ENCODE data around the gene ALG2. TPM values are rescaled to one million over a fixed set of nuclear protein-coding genes. Genes with fewer than 3 reads are reported as not detected.

The ALG2 gene
- total and polyA plus RNA-seq, 2 of the 4 experiments (the other 2 are of a cell fraction) = 36.4 to 38.4 TPM

GRCh38 chr9:99177576-99178366 lies 44.0 kb downstream of the ALG2 start:
- ATAC-seq (ENCODE audit: low read depth) (no peak), DNase-seq (no peak)
- Histone ChIP-seq H2BK5ac (ENCODE audit: low read depth, low read length, poor library complexity, severe bottlenecking) (no peak overlapping the region), H3K9me1 (ENCODE audit: insufficient read depth, low read length) (peaks cover 2% of the 10 kb centered on the region; the same call in 1 of the 2 replicates), H3K18ac (ENCODE audit: low read depth, low read length) (no peak overlapping the region), H4K20me1 (ENCODE audit: insufficient read depth, low read length) (no peaks in the 10 kb centered on the region), H3K4me3 (ENCODE audit: insufficient read depth, low read depth, low read length) (no peak overlapping the region), H3K4ac (ENCODE audit: low read depth, low read length) (no peak overlapping the region), H4K8ac (ENCODE audit: low read depth in 2 of 2, low read length in 2 of 2) (no peak overlapping the region), H4K91ac (ENCODE audit: insufficient read depth, low read depth, low read length) (no peak overlapping the region), H2AK5ac (ENCODE audit: low read depth, low read length) (no peak overlapping the region), H3K9ac (ENCODE audit: low read depth, low read length) (no peak overlapping the region), H3K27ac (ENCODE audit: insufficient read depth, low read length) (no peak overlapping the region), H4K5ac (ENCODE audit: low read depth, low read length) (no peak overlapping the region), H3K4me1 (ENCODE audit: control insufficient read depth, insufficient read depth, low read length) (peaks cover 9% of the 10 kb centered on the region), H3K36me3 (ENCODE audit: control insufficient read depth, insufficient read depth, low read length) (no peaks in the 10 kb centered on the region), H3K56ac (ENCODE audit: extremely low read depth, insufficient read depth, low read length) (no peak overlapping the region), H2AK9ac (replicated peaks; ENCODE audit: low read depth, low read length, poor library complexity) (no peak overlapping the region), H3K9me3 (ENCODE audit: control insufficient read depth, insufficient read depth, low read length) (no peaks in the 10 kb centered on the region), H2BK120ac (ENCODE audit: low read depth, low read length) (no peak overlapping the region), H2BK20ac (ENCODE audit: low read depth, low read length) (no peak overlapping the region), H2AFZ (replicated peaks; ENCODE audit: low read length, poor library complexity) (no peak overlapping the region), H3K14ac (replicated peaks; ENCODE audit: low read depth, low read length) (no peak overlapping the region), H3K4me2 (ENCODE audit: low read depth, low read length) (no peak overlapping the region), H3K79me1 (ENCODE audit: low read depth in 1 of 2, low read length in 2 of 2) (no peaks in the 10 kb centered on the region), H3K27me3 (ENCODE audit: control insufficient read depth, insufficient read depth, low read length) (no peaks in the 10 kb centered on the region), H2BK15ac (ENCODE audit: low read depth, low read length) (no peak overlapping the region), H3K23ac (ENCODE audit: low read depth, low read length) (no peak overlapping the region)
- ChIA-PET POLR2A (ENCODE audit: unreplicated experiment) (no interaction called here), CTCF (interaction anchor here (0.7 kb wide), 1 partner anchor 11 kb away, joined by 3 read pairs; no protein-coding TSS in a partner anchor)
- BruUV-seq (replicated peaks) = no TSS peak
- 100% methylated on average over 2 of the region's 8 CpGs; no CpG with 5 or more reads in 1 of the 2 experiments for WGBS, 2 experiments (ENCODE audit: extremely low coverage in 2 of 2, insufficient read length in 1 of 2)
- intact Hi-C loops (cut with micrococcal nuclease) (no loop called here), in situ Hi-C loops (cut with MboI; ENCODE audit: low sequenced_read_pairs) (loop anchor here (25.0 kb wide), 1 partner anchor 1410 kb away; the partner anchor contains the start of gene CAVIN4), dilution Hi-C loops (cut with HindIII; ENCODE audit: low sequenced_read_pairs, unreplicated experiment) (no loop called here)
- TF ChIP-seq NFE2L2 (IDR thresholded peaks at IDR 0.05; ENCODE audit: low read depth, low read length) (no peak), BHLHE40 (IDR thresholded peaks at IDR 0.05; ENCODE audit: low read depth, low read length) (no peak), MXI1 (IDR thresholded peaks at IDR 0.05; ENCODE audit: borderline replicate concordance, low read depth, low read length) (no peak), RCOR1 (IDR thresholded peaks at IDR 0.05; ENCODE audit: insufficient replicate concordance, low read length) (no peak), CTCF (conservative IDR thresholded peaks at IDR 0.05; ENCODE audit: low read depth, low read length) (no peak), FOS (IDR thresholded peaks at IDR 0.05; ENCODE audit: low read depth, low read length) (no peak), POLR2A (IDR thresholded peaks at IDR 0.05; ENCODE audit: low read depth, low read length) (no peak), SMC3 (IDR thresholded peaks at IDR 0.05; ENCODE audit: low read depth, low read length) (no peak), ELK1 (IDR thresholded peaks at IDR 0.05; ENCODE audit: borderline replicate concordance, low read depth, low read length) (no peak), MAZ (IDR thresholded peaks at IDR 0.05; ENCODE audit: borderline replicate concordance, low read depth, low read length) (no peak), RFX5 (IDR thresholded peaks at IDR 0.05; ENCODE audit: low read depth, low read length) (no peak), CEBPB (IDR thresholded peaks at IDR 0.05; ENCODE audit: low read depth, low read length) (no peak), RAD21 (IDR thresholded peaks at IDR 0.05; ENCODE audit: low read length) (no peak), MAFK (IDR thresholded peaks at IDR 0.05; ENCODE audit: low read depth, low read length) (no peak)
